H1 (cell line): ENCODE results near the gene NEURL1. TPM values are rescaled to one million over a fixed set of nuclear protein-coding genes. Genes with fewer than 3 reads are reported as not detected.

Source experiments
- ASH2L ChIP-seq: fragments of 200-600, 300-600 bp; sonication (generic); IDR thresholded peaks from one replicate; pipeline ENCODE4 v1.7.1; 2017; ENCODE audit warnings: low read length
- CBX5 ChIP-seq: fragments of 300-800, 300-1000 bp; sonication (generic); IDR thresholded peaks from 2 replicates; pipeline ENCODE4 v1.7.1; 2016; ENCODE audit warnings: antibody characterized with exemption, low read length, low read depth
- CEBPB ChIP-seq: IDR thresholded peaks from 2 replicates; pipeline ENCODE4 v1.6.1; 2012; ENCODE audit warnings: low read depth, low read length
- SIN3A ChIP-seq, 2 experiments: IDR thresholded peaks in 1 of 2; conservative IDR thresholded peaks in 1 of 2; 2 replicates each; pipeline ENCODE4 v1.6.1; 2011 to 2012; ENCODE audit warnings: low read length in 2 of 2, improper control_type of control experiment in 1 of 2, low read depth in 1 of 2, mild to moderate bottlenecking in 1 of 2
- TCF12 ChIP-seq: IDR thresholded peaks from 2 replicates; pipeline ENCODE4 v1.6.1; 2011; ENCODE audit warnings: low read depth, mild to moderate bottlenecking, low read length
- polyA plus RNA-seq, 7 experiments: library from polyadenylated mRNA; depleted of rRNA in 3 of 7; stranded (reverse) in 5 of 7; unstranded in 2 of 7; fragments of >200 nt in 5 of 7; fragments of 200-250 nt in 2 of 7; gene quantifications; 1 replicate in 5 of 7; 2 replicates in 1 of 7; 4 replicates in 1 of 7; pipeline versions ENCODE4 v1.2.1 to v1.2.3, GENCODE V29; 2011 to 2013; ENCODE audit warnings: missing spikeins in 2 of 7, mixed read lengths in 2 of 7
- total RNA-seq: library from RNA; stranded (reverse); fragmentation: NEBNext Ultra II Directional; extraction: Animal tissue kit (Norgen Biotek cat#: 25700); gene quantifications from 2 replicates; pipeline ENCODE4 v1.2.1, GENCODE V29; 2021
- TF ChIP-seq, protein P1 (sequence below): IDR thresholded peaks from 2 replicates; pipeline ENCODE4 v1.6.1; 2011; ENCODE audit warnings: low read length, improper control_type of control experiment

The NEURL1 gene
- total and polyA plus RNA-seq, 2 of the 8 experiments (the other 6 are each of a cell fraction or from before 2014, with no cell fraction given): 0.54 to 0.58 TPM

DNA sequence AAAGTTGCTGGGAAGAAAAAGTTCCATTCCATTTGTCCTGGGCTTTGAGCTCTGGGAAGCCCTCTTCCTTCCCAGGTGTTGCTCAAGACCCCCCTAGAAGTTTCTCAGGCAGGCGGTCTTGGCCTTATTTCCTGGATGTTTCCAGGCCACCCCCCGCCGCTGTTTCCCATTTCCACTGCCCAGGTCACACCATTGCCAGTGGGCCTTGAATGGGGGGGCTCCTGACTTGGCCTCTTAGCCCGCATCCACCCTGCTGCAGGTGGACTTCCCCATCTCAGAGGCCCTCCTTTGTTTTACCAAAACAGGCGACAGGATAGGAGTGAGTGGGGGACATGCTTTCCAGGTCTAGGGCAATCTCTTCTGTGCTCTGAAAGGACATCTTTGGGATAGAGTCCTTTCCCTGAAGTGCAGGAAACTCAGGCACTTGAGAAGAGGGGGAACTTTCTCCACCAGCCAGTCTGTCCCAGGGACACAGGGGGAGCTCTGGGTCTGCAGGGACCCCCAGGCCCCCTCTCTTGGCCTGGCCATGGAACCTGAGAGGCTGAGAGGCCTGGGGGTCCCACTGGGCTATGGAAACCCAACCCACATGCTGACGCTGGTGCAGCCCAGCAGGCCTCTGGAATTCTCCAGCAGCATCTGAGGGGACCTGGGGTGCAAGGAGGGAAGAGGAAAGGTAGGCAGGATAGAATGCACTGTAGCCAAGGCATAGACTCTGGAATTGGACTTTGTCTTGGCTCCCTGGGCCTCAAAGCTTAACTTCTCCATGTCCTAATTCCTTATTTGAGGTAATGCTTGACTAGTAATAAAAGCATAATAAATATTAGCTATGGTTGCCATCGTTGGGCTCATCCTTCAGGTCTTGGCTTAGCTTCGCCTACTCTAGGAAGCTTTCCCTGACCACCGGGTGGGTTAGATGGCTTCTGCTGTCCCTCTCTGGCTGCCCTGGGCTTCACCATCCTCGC is 17.6 kb downstream of the NEURL1 start (continued):
- no peak for TF ChIP-seq SIN3A (conservative IDR thresholded peaks at IDR 0.05 in 1 of 2, IDR thresholded peaks at IDR 0.05 in 1 of 2; ENCODE audit: low read depth in 1 of 2, low read length in 2 of 2)
- no peak for TF ChIP-seq TCF12
- TF ChIP-seq ASH2L: no peak
- TF ChIP-seq, protein P1, sequence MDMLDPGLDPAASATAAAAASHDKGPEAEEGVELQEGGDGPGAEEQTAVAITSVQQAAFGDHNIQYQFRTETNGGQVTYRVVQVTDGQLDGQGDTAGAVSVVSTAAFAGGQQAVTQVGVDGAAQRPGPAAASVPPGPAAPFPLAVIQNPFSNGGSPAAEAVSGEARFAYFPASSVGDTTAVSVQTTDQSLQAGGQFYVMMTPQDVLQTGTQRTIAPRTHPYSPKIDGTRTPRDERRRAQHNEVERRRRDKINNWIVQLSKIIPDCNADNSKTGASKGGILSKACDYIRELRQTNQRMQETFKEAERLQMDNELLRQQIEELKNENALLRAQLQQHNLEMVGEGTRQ: no peak
- no peak for TF ChIP-seq CBX5
- no peak for TF ChIP-seq CEBPB
